GM21619 (cell line): ENCODE measurements around the gene CDK15.

Experiments
- ATAC-seq: cut with Tn5 transposase; IDR thresholded peaks from one replicate; pipeline ENCODE4 v1.9.1; 2021; ENCODE audit not compliant: unreplicated experiment

Gene CDK15

GRCh38 chr2:201932511-201932910 lies 126.2 kb downstream of the CDK15 start:
- no peak for ATAC-seq

GRCh38 chr2:201933792-201934237 lies 127.5 kb downstream of the CDK15 start:
- ATAC-seq, result no peak

GRCh38 chr2:201936817-201937216 lies 130.5 kb downstream of the CDK15 start:
- no peak for ATAC-seq

- no peak for ATAC-seq
Measured at GRCh38 chr2:201937343-201937742, 131.0 kb downstream of the CDK15 start.

GRCh38 chr2:201938156-201938775 lies 131.9 kb downstream of the CDK15 start:
- ATAC-seq, result no peak

GRCh38 chr2:201938781-201939180 lies 132.4 kb downstream of the CDK15 start:
- ATAC-seq, result no peak

- ATAC-seq, result no peak
Measured at GRCh38 chr2:201939453-201939941, 133.2 kb downstream of the CDK15 start.

GRCh38 chr2:201942531-201942930 lies 136.2 kb downstream of the CDK15 start:
- no peak for ATAC-seq
